Femur (tissue), 1 donor: ENCODE data around the gene ACAD11.
"Not testable (repeated sequence)": the region's sequence is repeated elsewhere in the genome, so short reads cannot be mapped to it uniquely, and the experiment has no call there.

Experiments used
- DNase-seq: peaks from one replicate; pipeline ENCODE4 v3.0.0-alpha.2; 2017

The ACAD11 gene

GRCh38 chr3:132596816-132597433 is 62.7 kb downstream of the ACAD11 start, which contains the start of gene ACKR4:
TSS of gene ACKR4 (plus strand) at chr3:132597270. CDS start at chr3:132600398, 3,128 bp downstream.
- DNase-seq: no peak

- no peak for DNase-seq
These were observed 63.3 kb downstream of the ACAD11 start for GRCh38 chr3:132596326-132596725.

GRCh38 chr3:132595014-132595413 is 64.6 kb downstream of the ACAD11 start:
- DNase-seq: no peak

- DNase-seq: no peak
These were observed 65.1 kb downstream of the ACAD11 start for GRCh38 chr3:132594498-132594897.

- no peak for DNase-seq
These were observed 65.7 kb downstream of the ACAD11 start for GRCh38 chr3:132593947-132594323.

GRCh38 chr3:132593241-132593946 is 66.2 kb downstream of the ACAD11 start:
- no peak for DNase-seq

GRCh38 chr3:132592216-132592615 is 67.4 kb downstream of the ACAD11 start:
- no peak for DNase-seq

GRCh38 chr3:132587401-132587800 is 72.2 kb downstream of the ACAD11 start:
- no peak for DNase-seq

GRCh38 chr3:132573797-132574211 is 85.8 kb downstream of the ACAD11 start:
- DNase-seq: peak; percentile 49

GRCh38 chr3:132570016-132570415 is 89.6 kb downstream of the ACAD11 start:
- DNase-seq: no peak

GRCh38 chr3:132569580-132569979 is 90.0 kb downstream of the ACAD11 start:
- DNase-seq: no peak

GRCh38 chr3:132569153-132569552 is 90.5 kb downstream of the ACAD11 start:
- DNase-seq: no peak

- no peak for DNase-seq
These were observed 91.2 kb downstream of the ACAD11 start for GRCh38 chr3:132568422-132568821.

GRCh38 chr3:132564070-132564465 is 95.5 kb downstream of the ACAD11 start:
- no peak for DNase-seq

- no peak for DNase-seq
These were observed 96.1 kb downstream of the ACAD11 start for GRCh38 chr3:132563420-132564069.

- DNase-seq: no peak
These were observed 98.6 kb downstream of the ACAD11 start for GRCh38 chr3:132561003-132561402.

- DNase-seq: peak; percentile 82
These were observed 103.0 kb downstream of the ACAD11 start for GRCh38 chr3:132556508-132557159.

GRCh38 chr3:132556036-132556386 is 103.6 kb downstream of the ACAD11 start:
- not testable (repeated sequence) for DNase-seq

GRCh38 chr3:132555306-132556035 is 104.1 kb downstream of the ACAD11 start:
- DNase-seq: no peak

- no peak for DNase-seq
These were observed 105.2 kb downstream of the ACAD11 start for GRCh38 chr3:132554437-132554836.

GRCh38 chr3:132553826-132554225 is 105.8 kb downstream of the ACAD11 start:
- DNase-seq: peak; percentile 74

GRCh38 chr3:132550579-132551305 is 108.9 kb downstream of the ACAD11 start:
- no peak for DNase-seq
